Vagina (tissue), 2 donors: ENCODE results near the gene SDK2.

Experiments used
- CTCF ChIP-seq, 3 experiments: fragments of 450-650 bp in 2 of 3; fragments of 200-600 bp in 1 of 3; sonication (generic) in 1 of 3; IDR thresholded peaks; one replicate each; pipeline ENCODE4 v1.5.1; 2017 to 2019; ENCODE audit warnings: antibody characterized with exemption in 3 of 3, mild to moderate bottlenecking in 2 of 3, moderate library complexity in 2 of 3
- POLR2A ChIP-seq, 2 donors: fragments of 450-650 bp; IDR thresholded peaks; one replicate each; pipeline ENCODE4 v1.6.1; 2017; ENCODE audit warnings: antibody characterized with exemption in 2 of 2, mild to moderate bottlenecking in 2 of 2, moderate library complexity in 2 of 2

DNA sequence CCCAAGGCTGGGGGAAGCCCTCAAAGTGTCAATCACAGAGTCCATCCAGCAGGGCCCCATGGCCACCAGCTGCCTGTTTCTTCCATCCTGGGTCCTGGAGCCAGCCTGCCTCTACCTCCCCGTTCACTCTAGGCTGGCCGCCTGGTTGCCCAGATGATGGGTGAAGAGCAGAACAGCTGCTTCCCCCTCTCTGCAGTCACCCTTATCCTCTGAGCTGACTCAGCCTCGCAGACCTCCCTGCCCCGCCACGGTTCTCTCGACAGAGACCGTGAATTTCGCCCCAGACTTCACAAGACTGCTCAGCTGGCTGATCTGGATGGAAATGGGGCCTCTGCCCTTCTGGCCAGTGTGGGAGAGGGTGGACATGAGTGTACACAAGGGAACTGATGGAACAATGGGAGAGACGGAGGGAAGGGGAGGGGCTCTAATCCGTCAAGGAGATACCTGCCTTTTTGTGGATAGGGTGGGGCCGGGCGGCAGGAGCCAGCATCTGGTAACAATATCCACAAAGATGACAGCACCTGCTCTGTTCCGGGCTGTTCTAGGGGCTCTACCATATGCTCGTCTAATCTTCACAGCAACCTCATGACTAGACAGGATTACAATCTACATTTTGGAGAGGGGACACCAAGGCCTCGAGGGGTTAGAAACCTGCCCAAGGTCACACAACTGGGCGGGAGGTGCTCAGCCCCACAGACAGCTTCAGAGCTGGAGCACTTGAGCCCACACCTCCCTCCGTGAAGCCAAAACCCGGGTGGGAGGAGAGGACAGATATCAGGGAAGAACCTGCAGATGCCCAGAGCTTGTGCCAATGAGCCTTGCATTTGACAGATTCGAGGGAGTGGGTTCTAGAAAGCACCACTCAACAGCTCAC, 136.0 kb downstream of the SDK2 start:
- TF ChIP-seq CTCF (IDR thresholded peaks at IDR 0.05): no peak
- no peak for TF ChIP-seq POLR2A (IDR thresholded peaks at IDR 0.05)
